Activated effector memory CD4-positive, alpha-beta T cell treated with anti-CD3 and anti-CD28 coated beads, Interleukin-2, amount 50 U/mL, for 16 hours (primary cell): ENCODE measurements around the gene MORC4.
A peak's percentile ranks its signal among the peaks of the same experiment; 100 is the strongest.

ENCODE experiments used
- DNase-seq: peaks from one replicate; pipeline ENCODE4 v3.0.0-alpha.2; 2020

The MORC4 gene

DNA sequence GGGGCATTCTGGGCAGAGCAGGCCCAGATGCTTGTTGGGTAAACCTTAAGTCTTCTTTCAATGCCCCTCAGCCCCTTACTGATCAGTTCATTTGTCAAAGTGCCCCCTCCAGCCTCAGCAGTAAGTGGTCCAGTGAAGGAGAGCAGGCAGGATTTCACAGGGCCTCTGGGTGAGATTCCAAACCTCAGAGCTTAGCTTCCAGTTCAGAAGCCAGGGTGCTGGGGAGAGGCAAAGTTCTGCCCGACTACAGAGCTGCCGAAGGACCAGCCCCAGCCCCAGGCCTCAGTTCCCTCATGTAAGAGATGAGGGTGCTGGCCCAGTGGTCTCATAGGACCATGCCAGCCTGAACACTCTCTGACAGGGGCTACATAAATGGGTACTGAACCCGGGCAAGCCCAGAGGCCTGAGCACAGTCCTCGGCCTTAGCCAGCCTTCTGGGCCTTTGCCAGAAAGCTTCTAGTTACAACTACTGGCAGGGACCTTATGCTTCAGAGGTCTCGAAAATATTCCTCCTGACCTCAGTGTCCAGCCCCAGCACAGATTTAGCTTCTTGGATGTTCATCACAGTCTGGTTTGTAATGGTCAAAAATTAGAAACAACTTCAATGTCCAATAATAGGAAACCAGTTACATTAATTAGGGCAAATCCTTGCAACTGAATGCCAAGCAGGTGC is 96.0 kb downstream of the MORC4 start:
- no peak for DNase-seq

DNA sequence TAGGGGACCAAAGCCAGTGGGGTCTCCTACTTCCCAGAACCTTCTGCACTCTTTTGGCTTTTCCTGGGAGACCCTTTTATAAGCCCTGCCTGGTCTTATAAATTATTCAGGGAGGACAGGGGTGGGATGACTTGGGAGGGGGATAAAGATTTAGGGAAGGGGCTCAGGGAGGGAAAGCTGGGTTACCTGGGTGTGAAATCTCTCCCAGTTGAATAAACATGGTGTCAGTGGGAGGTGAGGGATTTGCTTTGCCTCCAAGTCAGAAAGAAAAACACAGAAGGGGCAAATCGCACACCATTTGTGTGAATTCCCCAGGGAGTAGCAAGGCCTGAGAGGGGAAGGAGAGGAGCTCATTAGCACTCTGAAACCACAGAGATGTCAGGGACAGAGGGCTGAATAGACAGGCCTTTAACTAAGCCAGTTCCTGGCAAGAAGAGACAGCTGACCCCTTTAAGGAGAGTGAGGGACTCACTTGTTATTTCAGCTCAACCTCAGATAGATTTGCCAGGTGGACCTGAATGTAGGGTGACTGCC is 96.7 kb downstream of the MORC4 start, which contains the start of gene RIPPLY1:
Gene RIPPLY1 (minus strand): TSS at position 51 of the 534 bp plus-strand sequence. CDS start 54 bp downstream, outside the sequence.
- no peak for DNase-seq

DNA sequence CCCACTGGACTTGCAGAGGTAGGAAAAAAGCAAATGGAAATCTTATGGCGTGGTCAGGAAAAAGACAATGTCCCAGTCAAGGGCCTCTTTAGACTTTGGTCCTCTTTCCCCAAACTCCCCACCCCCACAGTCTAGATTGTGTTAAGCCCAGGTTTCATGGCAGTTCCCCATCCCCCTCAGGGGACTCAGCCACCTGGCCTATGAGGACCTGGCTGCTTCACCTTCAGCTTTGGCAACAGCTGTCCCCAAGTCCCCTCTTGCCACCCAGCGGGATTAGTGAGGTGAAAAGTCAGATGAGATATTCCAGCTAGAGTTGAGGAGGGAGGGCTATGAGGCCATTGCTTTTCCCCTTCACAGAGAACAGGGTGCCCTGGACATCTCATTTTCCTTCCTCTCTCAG is 97.3 kb downstream of the MORC4 start:
- DNase-seq = no peak

DNA sequence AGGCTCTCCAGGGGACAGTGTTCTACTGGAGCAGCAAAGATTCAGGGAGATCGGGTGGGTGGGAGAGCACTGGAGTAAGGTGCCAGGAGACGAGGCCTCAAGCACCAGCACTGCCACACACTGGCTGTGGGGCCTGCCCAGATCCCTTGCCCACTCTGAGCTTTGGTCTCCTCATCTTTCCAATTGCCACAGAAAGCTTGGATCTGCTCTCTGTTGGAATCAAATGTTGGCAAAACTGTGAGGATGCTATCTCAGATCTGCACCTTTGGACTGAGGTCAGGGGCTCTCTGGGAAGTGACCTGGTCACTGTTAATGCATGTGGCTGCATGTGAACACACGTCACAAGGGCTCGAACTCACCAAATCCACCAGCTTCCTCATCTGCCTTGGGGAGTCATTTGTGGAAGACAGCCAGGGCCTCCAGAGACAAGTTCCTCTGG is 98.2 kb downstream of the MORC4 start:
- no peak for DNase-seq

- no peak for DNase-seq
These were observed 98.7 kb downstream of the MORC4 start for GRCh38 chrX:106901341-106901740.

- no peak for DNase-seq
These were observed 100.2 kb downstream of the MORC4 start for GRCh38 chrX:106899841-106900240.

GRCh38 chrX:106899276-106899675 is 100.7 kb downstream of the MORC4 start:
- no peak for DNase-seq

DNA sequence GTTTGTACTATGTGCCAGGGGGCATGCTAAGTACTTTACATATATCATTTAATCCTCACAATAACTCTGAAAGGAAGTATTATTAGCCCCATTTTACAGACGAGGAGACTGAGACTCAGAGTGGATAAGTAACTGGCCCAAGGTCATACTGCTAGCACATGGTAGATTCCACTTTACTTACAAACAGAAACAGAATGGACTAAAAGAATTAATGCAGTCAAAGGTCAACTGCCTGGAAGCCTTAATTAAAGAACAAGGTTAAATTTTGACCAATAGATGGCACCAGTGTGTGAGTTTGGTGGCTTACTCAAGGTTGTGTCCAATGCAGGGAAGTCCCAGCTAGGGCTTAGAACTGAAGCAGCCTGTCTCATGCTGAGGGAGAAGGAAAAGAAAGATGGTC is 101.5 kb downstream of the MORC4 start:
- no peak for DNase-seq

DNA sequence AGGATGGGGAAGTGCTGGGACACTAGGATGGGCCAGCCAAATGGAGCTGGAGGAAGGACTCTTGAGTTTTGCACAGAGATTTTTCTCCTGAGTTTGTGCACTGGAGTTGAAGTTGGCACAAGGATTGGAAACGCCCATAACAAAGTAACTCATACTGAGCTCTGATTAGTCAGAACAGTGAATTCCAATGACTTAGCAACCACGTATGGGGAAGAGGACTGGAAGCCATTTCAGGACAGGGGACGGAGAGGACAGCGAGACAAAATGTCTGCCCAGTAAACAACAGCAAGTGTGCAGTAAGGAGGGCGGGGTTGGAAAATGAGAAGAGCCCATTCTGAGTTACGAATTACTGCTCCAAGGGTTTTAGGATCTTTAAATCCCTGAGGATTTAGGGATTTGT is 102.8 kb downstream of the MORC4 start:
- DNase-seq = no peak

- no peak for DNase-seq
These were observed 105.0 kb downstream of the MORC4 start for GRCh38 chrX:106894978-106895452.

GRCh38 chrX:106894392-106894909 is 105.6 kb downstream of the MORC4 start:
- DNase-seq = peak; percentile 74

DNA sequence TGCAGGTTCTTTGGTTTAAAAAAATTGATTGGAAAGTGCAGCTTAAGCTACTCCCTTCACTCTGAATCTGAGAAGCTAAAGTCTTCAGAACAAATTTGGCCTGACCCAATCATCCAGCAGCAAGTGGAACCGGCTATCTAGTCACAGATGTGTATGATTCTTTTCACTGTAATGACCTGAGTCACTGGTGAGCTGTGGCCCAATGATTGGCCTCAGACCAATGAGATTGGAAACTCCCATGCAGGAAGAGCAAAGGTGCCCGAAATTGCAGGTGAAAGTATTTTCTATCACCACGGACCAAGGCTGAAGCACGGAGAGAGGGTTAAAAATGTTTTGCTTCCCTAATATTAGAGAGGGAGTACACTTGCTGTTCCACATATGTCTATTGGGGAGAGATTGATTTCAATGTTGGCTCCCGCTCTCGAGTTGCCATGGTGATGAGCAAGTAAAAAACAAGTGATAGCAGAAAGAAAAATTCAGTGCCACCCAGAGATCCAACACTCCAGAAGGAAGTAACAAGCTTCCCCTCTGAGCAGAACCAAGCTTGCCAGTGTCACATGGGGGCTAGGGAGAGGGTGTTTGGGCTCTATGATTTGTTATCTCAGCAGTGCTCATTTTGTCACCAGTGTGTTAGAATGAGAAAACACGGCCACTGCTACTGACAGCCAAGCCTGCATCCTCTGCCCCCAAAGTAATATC is 108.1 kb downstream of the MORC4 start:
- DNase-seq = no peak
